D721Med (cell line): ENCODE data around the gene SH3RF3.

Experiments
- DNase-seq: peaks from one replicate; pipeline ENCODE4 v3.0.0; 2011; ENCODE audit warnings: low spot score; ENCODE audit not compliant: insufficient read length
- FAIRE-seq: peaks from 2 replicates; lab custom pipeline; 2011; peaks lifted over from hg19 to GRCh38; lab: Jason Lieb, UNC
- TF ChIP-seq, protein P1 (sequence below): IDR thresholded peaks from 2 replicates; pipeline ENCODE4 v1.5.1; 2012; ENCODE audit warnings: mild to moderate bottlenecking, control low read depth; ENCODE audit not compliant: insufficient read depth; ENCODE audit errors: missing control alignments

SH3RF3 gene

DNA sequence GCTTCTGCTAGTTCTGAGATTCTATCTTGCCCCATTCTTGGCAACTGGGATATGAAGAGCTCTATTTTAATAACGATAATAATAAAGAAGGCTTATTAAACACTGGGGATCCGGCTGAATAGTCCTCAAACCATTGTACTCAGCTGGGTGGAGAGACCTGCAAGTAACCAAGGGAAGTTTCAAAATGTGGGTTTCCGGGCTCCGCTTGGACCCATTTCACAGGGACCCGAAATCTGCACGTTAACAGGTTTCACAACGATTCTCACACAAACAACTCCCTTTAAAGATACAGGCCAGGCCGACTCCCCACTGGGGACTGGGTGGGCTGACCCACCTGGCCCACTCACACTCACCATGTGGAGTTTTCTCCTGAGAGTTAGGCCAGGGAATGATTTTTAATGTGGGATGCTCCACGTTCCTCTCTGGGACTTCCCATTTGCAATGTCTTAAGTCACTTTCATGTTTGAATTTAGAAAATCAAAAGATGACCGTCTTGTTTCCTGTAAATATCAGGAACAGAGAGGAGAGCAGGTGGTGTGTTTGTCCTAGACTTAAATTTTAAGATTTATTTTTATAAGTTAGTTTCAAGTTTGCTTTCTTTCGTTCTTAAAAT, 96.3 kb downstream of the SH3RF3 start:
- TF ChIP-seq, protein P1, sequence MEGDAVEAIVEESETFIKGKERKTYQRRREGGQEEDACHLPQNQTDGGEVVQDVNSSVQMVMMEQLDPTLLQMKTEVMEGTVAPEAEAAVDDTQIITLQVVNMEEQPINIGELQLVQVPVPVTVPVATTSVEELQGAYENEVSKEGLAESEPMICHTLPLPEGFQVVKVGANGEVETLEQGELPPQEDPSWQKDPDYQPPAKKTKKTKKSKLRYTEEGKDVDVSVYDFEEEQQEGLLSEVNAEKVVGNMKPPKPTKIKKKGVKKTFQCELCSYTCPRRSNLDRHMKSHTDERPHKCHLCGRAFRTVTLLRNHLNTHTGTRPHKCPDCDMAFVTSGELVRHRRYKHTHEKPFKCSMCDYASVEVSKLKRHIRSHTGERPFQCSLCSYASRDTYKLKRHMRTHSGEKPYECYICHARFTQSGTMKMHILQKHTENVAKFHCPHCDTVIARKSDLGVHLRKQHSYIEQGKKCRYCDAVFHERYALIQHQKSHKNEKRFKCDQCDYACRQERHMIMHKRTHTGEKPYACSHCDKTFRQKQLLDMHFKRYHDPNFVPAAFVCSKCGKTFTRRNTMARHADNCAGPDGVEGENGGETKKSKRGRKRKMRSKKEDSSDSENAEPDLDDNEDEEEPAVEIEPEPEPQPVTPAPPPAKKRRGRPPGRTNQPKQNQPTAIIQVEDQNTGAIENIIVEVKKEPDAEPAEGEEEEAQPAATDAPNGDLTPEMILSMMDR: no peak
- no peak for FAIRE-seq
- no peak for DNase-seq

DNA sequence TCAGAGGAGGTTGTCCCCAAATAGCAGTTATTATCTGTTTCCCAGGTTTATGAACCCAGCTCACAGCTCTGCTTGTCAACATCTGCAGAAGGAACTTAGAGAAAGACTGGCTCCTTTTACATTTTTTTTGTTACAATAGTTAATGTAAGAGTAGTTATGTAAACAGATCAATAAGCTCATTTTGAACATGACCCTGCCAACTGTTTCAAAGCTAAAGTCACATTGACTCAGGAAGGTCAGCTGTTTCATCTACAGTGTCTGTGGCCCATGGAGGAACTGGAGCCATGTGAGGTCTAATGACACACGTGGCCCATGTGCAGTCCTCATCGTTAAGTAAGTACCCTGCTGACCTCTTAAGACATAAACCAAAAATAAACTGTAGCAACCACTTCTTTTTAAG, 97.1 kb downstream of the SH3RF3 start:
- no peak for DNase-seq
- TF ChIP-seq, protein P1: no peak
- FAIRE-seq: no peak

DNA sequence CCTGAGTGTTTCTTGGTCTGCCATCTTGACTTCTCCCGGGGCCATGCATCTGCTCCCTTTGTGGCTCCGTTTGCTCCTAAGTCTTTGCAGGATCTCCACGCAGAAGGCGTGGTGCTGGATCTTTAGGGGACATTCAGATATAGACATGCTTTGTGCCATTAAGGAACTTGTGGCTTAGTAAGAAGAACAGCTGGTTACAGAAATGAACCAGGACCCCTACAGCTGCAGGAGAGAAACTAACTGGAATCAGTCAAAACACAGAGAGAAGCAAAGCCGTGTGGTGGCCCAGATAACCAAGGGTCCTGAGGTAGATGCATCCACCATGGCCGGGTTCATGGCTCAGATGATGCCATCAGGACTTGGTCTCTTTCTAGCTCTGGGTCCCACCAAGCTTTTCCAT, 97.6 kb downstream of the SH3RF3 start:
- TF ChIP-seq, protein P1: no peak
- FAIRE-seq (no peak), DNase-seq (no peak)

DNA sequence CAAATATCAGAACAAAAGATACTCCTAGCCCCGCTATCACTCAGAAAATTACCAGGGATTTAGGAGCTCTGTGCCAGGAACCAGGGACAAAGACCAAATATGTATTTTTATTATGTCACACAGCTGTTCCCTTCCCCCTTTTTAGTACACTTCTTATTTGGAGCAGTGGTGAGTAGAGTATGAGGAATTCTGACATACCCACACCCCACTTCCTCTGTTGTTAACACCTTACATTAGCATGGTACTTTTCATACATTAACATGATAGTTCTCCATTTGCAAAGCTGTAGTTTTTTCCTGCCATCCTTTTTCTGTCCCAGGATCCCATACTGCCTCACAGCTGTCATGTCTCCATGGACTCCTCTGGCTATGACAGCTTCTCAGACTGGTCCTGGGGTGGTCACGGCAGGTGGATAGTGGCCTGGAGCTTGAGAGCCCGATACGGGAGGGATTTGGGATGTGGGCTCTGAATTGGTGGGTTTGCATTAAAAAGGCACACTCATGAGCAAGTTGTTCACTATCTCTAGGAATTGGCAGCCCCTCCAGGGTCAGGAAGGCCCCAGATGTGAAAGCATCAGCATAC, 100.2 kb downstream of the SH3RF3 start:
- no peak for FAIRE-seq
- no peak for DNase-seq
- TF ChIP-seq, protein P1: no peak

DNA sequence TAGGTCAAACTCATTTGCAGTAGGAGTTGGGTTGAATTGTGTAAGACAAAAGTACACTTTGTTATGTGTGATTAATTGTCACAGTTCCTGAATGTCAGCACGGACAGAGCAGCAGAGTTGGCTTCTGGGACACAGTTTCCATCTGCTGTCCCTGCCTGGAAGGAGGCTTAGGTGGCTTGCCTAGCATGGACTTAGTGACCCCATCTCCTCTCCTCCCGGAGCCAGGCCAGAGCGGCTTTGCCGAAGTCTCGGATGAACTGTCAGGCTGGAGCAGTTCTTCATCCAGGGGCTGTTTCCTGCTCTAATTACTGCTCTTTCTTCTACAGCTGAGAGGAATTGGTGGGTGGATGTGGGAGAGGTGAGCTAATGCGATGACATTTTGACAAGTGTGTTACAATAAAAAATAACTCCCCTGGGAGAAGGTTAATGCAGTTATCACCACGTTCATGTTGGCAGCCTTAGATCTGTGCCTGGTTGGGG, 102.0 kb downstream of the SH3RF3 start:
- FAIRE-seq: no peak
- TF ChIP-seq, protein P1: no peak

DNA sequence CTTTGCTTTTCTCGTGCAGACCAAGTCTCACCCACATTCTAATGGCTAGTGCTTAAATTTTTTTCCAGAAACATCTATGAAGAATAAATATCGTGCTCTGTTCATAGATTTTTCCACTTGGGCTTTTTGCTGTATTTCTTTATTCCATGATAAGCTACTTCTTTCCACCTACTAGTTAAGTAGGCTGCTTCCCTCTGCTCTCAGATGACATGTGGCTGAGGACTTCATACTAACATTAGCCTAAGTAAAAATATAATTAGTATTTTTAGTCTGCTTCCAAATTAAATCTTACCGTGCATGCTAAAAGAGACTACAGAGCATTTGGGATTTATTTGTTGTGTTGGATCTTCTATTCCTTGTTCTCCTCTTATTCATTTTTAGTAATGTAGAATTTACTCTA, 102.4 kb downstream of the SH3RF3 start:
- TF ChIP-seq, protein P1: no peak
- DNase-seq (no peak), FAIRE-seq (no peak)

More for the DNA sequence above, 102.0 kb downstream of the SH3RF3 start:
- DNase-seq: no peak
